Spleen (tissue), 7 donors: Measurements from ENCODE around the gene FHL2.

Source experiments
- POLR2A ChIP-seq, 3 donors: fragments of 450-650 bp; IDR thresholded peaks; one replicate each; pipeline ENCODE4 v1.5.1; 2017; ENCODE audit warnings: antibody characterized with exemption in 3 of 3, mild to moderate bottlenecking in 1 of 3
- TF ChIP-seq, protein P1 (sequence below), 11 experiments: fragments of 200-600 bp in 7 of 11; fragments of 450-650 bp in 4 of 11; sonication (generic) in 4 of 11; IDR thresholded peaks in 8 of 11; conservative IDR thresholded peaks in 3 of 11; 1 replicate in 7 of 11; 2 replicates in 4 of 11; pipeline versions ENCODE4 v1.4.0 to v1.8.0; 2016 to 2021; ENCODE audit warnings: antibody characterized with exemption in 11 of 11, inconsistent platforms in 4 of 11, mild to moderate bottlenecking in 1 of 11
- donor health status: DM: no; HTN: no; CAD: no; lungs with moderate emphysema.
- donor health status: DM: no; HTN: no; CAD: no.
- donor health status: DM: no; HTN: no; CAD: no.

DNA sequence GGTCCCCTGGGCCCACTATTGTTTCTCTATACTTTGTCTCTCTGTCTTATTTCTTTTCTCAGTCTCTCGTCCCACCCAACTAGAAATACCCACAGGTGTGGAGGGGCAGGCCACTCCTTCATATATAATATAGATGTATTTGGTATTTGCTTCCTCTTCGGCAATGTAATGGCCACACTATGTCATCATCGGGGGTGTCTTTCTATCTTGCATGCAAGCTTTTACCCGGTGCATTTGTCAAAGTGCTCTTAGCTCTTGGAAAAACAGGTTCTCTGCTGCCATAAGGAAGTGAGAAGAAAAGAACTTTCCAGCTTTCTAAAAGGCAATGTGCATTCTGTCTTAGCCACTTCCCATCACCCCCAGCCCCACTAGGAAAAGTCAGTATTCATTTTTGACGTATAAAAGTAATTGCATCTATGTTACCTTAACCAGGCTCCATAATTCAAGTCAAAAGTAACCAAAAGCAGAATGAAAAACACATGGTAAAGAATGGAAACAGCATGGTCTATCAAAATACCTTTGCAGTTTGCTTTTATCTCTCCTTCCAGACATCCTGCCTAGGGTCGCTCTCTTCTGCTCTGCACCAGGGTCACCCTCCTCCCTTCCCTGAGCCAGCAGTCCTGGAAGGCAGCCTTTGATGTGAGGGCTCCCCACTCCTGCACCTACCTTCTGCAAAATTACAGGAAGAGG is 27.2 kb upstream of the FHL2 start:
- TF ChIP-seq, protein P1, sequence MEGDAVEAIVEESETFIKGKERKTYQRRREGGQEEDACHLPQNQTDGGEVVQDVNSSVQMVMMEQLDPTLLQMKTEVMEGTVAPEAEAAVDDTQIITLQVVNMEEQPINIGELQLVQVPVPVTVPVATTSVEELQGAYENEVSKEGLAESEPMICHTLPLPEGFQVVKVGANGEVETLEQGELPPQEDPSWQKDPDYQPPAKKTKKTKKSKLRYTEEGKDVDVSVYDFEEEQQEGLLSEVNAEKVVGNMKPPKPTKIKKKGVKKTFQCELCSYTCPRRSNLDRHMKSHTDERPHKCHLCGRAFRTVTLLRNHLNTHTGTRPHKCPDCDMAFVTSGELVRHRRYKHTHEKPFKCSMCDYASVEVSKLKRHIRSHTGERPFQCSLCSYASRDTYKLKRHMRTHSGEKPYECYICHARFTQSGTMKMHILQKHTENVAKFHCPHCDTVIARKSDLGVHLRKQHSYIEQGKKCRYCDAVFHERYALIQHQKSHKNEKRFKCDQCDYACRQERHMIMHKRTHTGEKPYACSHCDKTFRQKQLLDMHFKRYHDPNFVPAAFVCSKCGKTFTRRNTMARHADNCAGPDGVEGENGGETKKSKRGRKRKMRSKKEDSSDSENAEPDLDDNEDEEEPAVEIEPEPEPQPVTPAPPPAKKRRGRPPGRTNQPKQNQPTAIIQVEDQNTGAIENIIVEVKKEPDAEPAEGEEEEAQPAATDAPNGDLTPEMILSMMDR (IDR thresholded peaks at IDR 0.05 in 8 of 11, conservative IDR thresholded peaks at IDR 0.05 in 3 of 11): no peak
- TF ChIP-seq POLR2A (IDR thresholded peaks at IDR 0.05): no peak
